Right lung (tissue), 5 donors: ENCODE results near the gene CMC1. TPM values are rescaled to one million over a fixed set of nuclear protein-coding genes. Genes with fewer than 3 reads are reported as not detected.

Source experiments
- DNase-seq, 2 donors: peaks; one replicate each; pipeline ENCODE4 v3.0.0-alpha.2; 2013
- polyA plus RNA-seq, 5 donors: library from polyadenylated mRNA; unstranded; fragments of 120-200 nt; gene quantifications; one replicate each; pipeline versions ENCODE4 v1.2.1 to v1.2.3, GENCODE V29; 2013; ENCODE audit warnings: inconsistent platforms in 1 of 5, low replicate concordance in 1 of 5; ENCODE audit not compliant: insufficient read length in 5 of 5, insufficient read depth in 1 of 5

The CMC1 gene
- polyA plus RNA-seq, 5 donors: 25.0 to 32.9 (median 29.8) TPM

DNA sequence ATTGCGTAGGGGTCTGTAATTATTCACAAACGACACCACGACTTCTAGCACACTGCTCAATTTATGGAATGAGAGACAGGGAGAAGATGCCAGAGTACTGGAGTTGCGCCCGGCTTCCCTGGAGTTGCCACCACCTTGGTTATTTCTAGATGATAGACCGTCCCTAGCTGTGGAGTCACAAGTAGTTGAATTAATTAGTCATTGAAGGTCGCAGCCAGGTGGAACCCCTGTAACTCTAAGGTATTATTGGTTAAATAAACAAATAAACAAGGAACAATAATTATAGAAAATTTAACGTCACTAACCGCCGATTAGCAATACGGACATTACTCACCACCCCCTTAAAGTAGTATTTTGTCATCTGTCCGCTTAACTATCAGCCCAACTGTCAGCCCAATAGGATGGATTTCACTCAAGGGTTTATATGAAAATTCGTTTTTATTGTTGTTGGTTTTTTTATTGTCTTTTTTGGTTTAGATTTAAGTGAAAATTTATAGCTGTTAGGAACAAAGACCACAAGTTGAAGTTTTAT lies 108.1 kb downstream of the CMC1 start:
- no peak for DNase-seq

Other genes with a start within 250 kb of the CMC1 start
- gene ZCWPW2, start 107.1 kb downstream of the CMC1 start, polyA plus RNA-seq: 1 to 10 TPM; 1.8 to 3.5 (median 2.6) TPM
- 100 to 1,000 TPM; 100 to 162 (median 126) TPM for gene AZI2, start 107.2 kb downstream of the CMC1 start, polyA plus RNA-seq